Measurements from ENCODE around the gene FARP1.

Gene FARP1

GRCh38 chr13:98456413-98456845, 313.5 kb downstream of the FARP1 start:
- DNase-seq (ENCODE audit: extremely low read depth in 1 of 2, low read depth in 1 of 2): no peak

GRCh38 chr13:98457053-98457452, 314.2 kb downstream of the FARP1 start:
- DNase-seq (ENCODE audit: extremely low read depth in 1 of 2, low read depth in 1 of 2): no peak

GRCh38 chr13:98458431-98458830, 315.5 kb downstream of the FARP1 start:
- no peak for DNase-seq (ENCODE audit: extremely low read depth in 1 of 2, low read depth in 1 of 2)

- no peak for DNase-seq (ENCODE audit: extremely low read depth in 1 of 2, low read depth in 1 of 2)
These were observed 316.3 kb downstream of the FARP1 start for GRCh38 chr13:98459171-98459681.

- DNase-seq (ENCODE audit: extremely low read depth in 1 of 2, low read depth in 1 of 2): no peak
These were observed 317.0 kb downstream of the FARP1 start for GRCh38 chr13:98459721-98460370.

GRCh38 chr13:98460516-98460915, 317.6 kb downstream of the FARP1 start:
- no peak for DNase-seq (ENCODE audit: extremely low read depth in 1 of 2, low read depth in 1 of 2)

- no peak for DNase-seq (ENCODE audit: extremely low read depth in 1 of 2, low read depth in 1 of 2)
These were observed 318.8 kb downstream of the FARP1 start for GRCh38 chr13:98461486-98462240.

GRCh38 chr13:98462241-98462882, 319.5 kb downstream of the FARP1 start:
- no peak for DNase-seq (ENCODE audit: extremely low read depth in 1 of 2, low read depth in 1 of 2)

GRCh38 chr13:98462946-98463345, 320.1 kb downstream of the FARP1 start:
- DNase-seq (ENCODE audit: extremely low read depth in 1 of 2, low read depth in 1 of 2): no peak

GRCh38 chr13:98466634-98467236, 323.8 kb downstream of the FARP1 start:
- no peak for DNase-seq (ENCODE audit: extremely low read depth in 1 of 2, low read depth in 1 of 2)

- no peak for DNase-seq (ENCODE audit: extremely low read depth in 1 of 2, low read depth in 1 of 2)
These were observed 324.5 kb downstream of the FARP1 start for GRCh38 chr13:98467263-98467985.

GRCh38 chr13:98468361-98468760, 325.5 kb downstream of the FARP1 start:
- DNase-seq (ENCODE audit: extremely low read depth in 1 of 2, low read depth in 1 of 2): no peak

- DNase-seq (ENCODE audit: extremely low read depth in 1 of 2, low read depth in 1 of 2): no peak
These were observed 326.0 kb downstream of the FARP1 start for GRCh38 chr13:98468929-98469328.

- no peak for DNase-seq (ENCODE audit: extremely low read depth in 1 of 2, low read depth in 1 of 2)
These were observed 328.0 kb downstream of the FARP1 start for GRCh38 chr13:98470920-98471319.

- no peak for DNase-seq (ENCODE audit: extremely low read depth in 1 of 2, low read depth in 1 of 2)
These were observed 329.0 kb downstream of the FARP1 start for GRCh38 chr13:98471934-98472333.

- DNase-seq (ENCODE audit: extremely low read depth in 1 of 2, low read depth in 1 of 2): no peak
These were observed 330.4 kb downstream of the FARP1 start for GRCh38 chr13:98473135-98473787.

- no peak for DNase-seq (ENCODE audit: extremely low read depth in 1 of 2, low read depth in 1 of 2)
These were observed 330.9 kb downstream of the FARP1 start for GRCh38 chr13:98473788-98474144.

- DNase-seq (ENCODE audit: extremely low read depth in 1 of 2, low read depth in 1 of 2): no peak
These were observed 331.4 kb downstream of the FARP1 start for GRCh38 chr13:98474292-98474691.

- DNase-seq (ENCODE audit: extremely low read depth in 1 of 2, low read depth in 1 of 2): no peak
These were observed 331.9 kb downstream of the FARP1 start for GRCh38 chr13:98474761-98475160.

- no peak for DNase-seq (ENCODE audit: extremely low read depth in 1 of 2, low read depth in 1 of 2)
These were observed 332.6 kb downstream of the FARP1 start for GRCh38 chr13:98475522-98475921.

All from activated CD8-positive, alpha-beta memory T cell treated with anti-CD3 and anti-CD28 coated beads for 1 hour (primary cell).